AG04449 (cell line): Measurements from ENCODE around the gene SLC38A5.
A peak's percentile ranks its signal among the peaks of the same experiment; 100 is the strongest.

Experiments used
- CTCF ChIA-PET: fragments of 350-600 bp; formaldehyde crosslinking; extraction: SDS; loops from one replicate; lab custom pipeline; 2021; ENCODE audit warnings: antibody characterized with exemption; lab: Yijun Ruan, JAX
- POLR2A ChIA-PET: fragments of 400-600, 350-600 bp; formaldehyde crosslinking; extraction: SDS; loops from one replicate; lab custom pipeline; 2020; ENCODE audit warnings: antibody characterized with exemption, inconsistent platforms; lab: Yijun Ruan, JAX
- DNase-seq: peaks from one replicate; pipeline ENCODE4 v3.0.0-alpha.2; 2010; ENCODE audit warnings: low read depth, low spot score
- H3K4me3 ChIP-seq: 2 replicates; pipeline ENCODE4 v1.5.1; 2011; ENCODE audit warnings: low read depth, mild to moderate bottlenecking, control low read depth, low read length
- CTCF ChIP-seq: IDR thresholded peaks from one replicate; pipeline ENCODE4 v1.5.1; 2011; ENCODE audit warnings: mild to moderate bottlenecking, moderate library complexity, low read length, control low read depth, inconsistent platforms; ENCODE audit not compliant: insufficient read depth; ENCODE audit errors: missing control alignments

The SLC38A5 gene

GRCh38 chrX:48508400-48509244 is 38.6 kb upstream of the SLC38A5 start, which contains the start of gene PORCN:
Gene PORCN, plus strand, starts transcription at chrX:48508992. Its CDS starts 829 bp downstream, at chrX:48509821.
- CTCF ChIA-PET: no interaction called here
- no peak for DNase-seq
- TF ChIP-seq CTCF: no peak
- POLR2A ChIA-PET: interaction anchor here (0.7 kb wide), 1 partner anchor 13 kb away, joined by 3 read pairs; the partner anchor contains the start of gene EBP
- peak within 1 kb of the TSS; percentile 72 for H3K4me3 ChIP-seq

GRCh38 chrX:48507246-48507645 is 37.2 kb upstream of the SLC38A5 start:
- no peak overlapping the region for H3K4me3 ChIP-seq
- TF ChIP-seq CTCF: no peak
- DNase-seq: no peak
- ChIA-PET CTCF (no interaction called here), POLR2A (no interaction called here)

- no peak for DNase-seq
- ChIA-PET CTCF (no interaction called here), POLR2A (no interaction called here)
- no peak overlapping the region for H3K4me3 ChIP-seq
- TF ChIP-seq CTCF: no peak
Observed at GRCh38 chrX:48505481-48505880, 35.4 kb upstream of the SLC38A5 start.

GRCh38 chrX:48504261-48504660 is 34.2 kb upstream of the SLC38A5 start:
- TF ChIP-seq CTCF: no peak
- CTCF ChIA-PET: interaction anchor here (1.5 kb wide), 1 partner anchor 11 kb away, joined by 4 read pairs; no protein-coding TSS in a partner anchor
- POLR2A ChIA-PET: no interaction called here
- no peak overlapping the region for H3K4me3 ChIP-seq
- DNase-seq: no peak

GRCh38 chrX:48498374-48498809 is 28.3 kb upstream of the SLC38A5 start:
- TF ChIP-seq CTCF: no peak
- CTCF ChIA-PET: interaction anchor here (6.7 kb wide), 1 partner anchor 415 kb away, joined by 84 read pairs; no protein-coding TSS in a partner anchor
- H3K4me3 ChIP-seq: no peak overlapping the region
- peak; percentile 12 for DNase-seq
- POLR2A ChIA-PET: interaction anchor here (0.9 kb wide), 1 partner anchor 24 kb away, joined by 3 read pairs; no protein-coding TSS in a partner anchor

- no peak overlapping the region for H3K4me3 ChIP-seq
- ChIA-PET POLR2A (interaction anchor here (0.9 kb wide), 1 partner anchor 23 kb away, joined by 3 read pairs; no protein-coding TSS in a partner anchor), CTCF (interaction anchor here (6.7 kb wide), 1 partner anchor 414 kb away, joined by 84 read pairs; no protein-coding TSS in a partner anchor)
- no peak for TF ChIP-seq CTCF
- DNase-seq: no peak
Observed at GRCh38 chrX:48497871-48498270, 27.8 kb upstream of the SLC38A5 start.
